Central memory CD8-positive, alpha-beta T cell (primary cell): ENCODE results near the gene COMP.
A peak's percentile ranks its signal among the peaks of the same experiment; 100 is the strongest.

Experiments
- ATAC-seq: fragments of 150-1000 bp; cut with Tn5 transposase; replicated peaks from 2 replicates; pipeline ENCODE4 v1.10.0; 2022; ENCODE audit warnings: mild to moderate bottlenecking, moderate FRiP score, moderate number of reproducible peaks; ENCODE audit not compliant: poor library complexity, severe bottlenecking; ENCODE audit errors: extremely low read depth
- DNase-seq, 2 donors: peaks; one replicate each; pipeline ENCODE4 v3.0.0; 2021; ENCODE audit warnings: low spot score in 2 of 2
- H3K27ac Mint-ChIP-seq: one replicate; pipeline ENCODE4 v1.8.0; 2022; ENCODE audit warnings: low read depth, mild to moderate bottlenecking, moderate library complexity, mixed read lengths
- H3K27me3 Mint-ChIP-seq: one replicate; pipeline ENCODE4 v1.8.0; 2022; ENCODE audit warnings: mixed read lengths
- H3K36me3 Mint-ChIP-seq: one replicate; pipeline ENCODE4 v1.8.0; 2022; ENCODE audit warnings: mild to moderate bottlenecking, moderate library complexity, mixed read lengths; ENCODE audit not compliant: insufficient read depth
- H3K4me1 Mint-ChIP-seq: one replicate; pipeline ENCODE4 v1.8.0; 2022; ENCODE audit warnings: mixed read lengths
- H3K4me3 Mint-ChIP-seq: one replicate; pipeline ENCODE4 v1.8.0; 2022; ENCODE audit warnings: mild to moderate bottlenecking, moderate library complexity, mixed read lengths
- H3K9me3 Mint-ChIP-seq: one replicate; pipeline ENCODE4 v1.8.0; 2022; ENCODE audit warnings: mixed read lengths

The COMP gene

GRCh38 chr19:18790566-18791314, at the start of gene COMP:
TSS of gene COMP (minus strand) at chr19:18791305. CDS start at chr19:18791269, 36 bp downstream.
- no peak for ATAC-seq
- DNase-seq: no peak
- H3K27me3 Mint-ChIP-seq: peaks cover 91% of the 10 kb centered on the region
- H3K9me3 Mint-ChIP-seq: no peaks in the 10 kb centered on the region
- no peak within 1 kb of the TSS for H3K27ac Mint-ChIP-seq
- peak within 1 kb of the TSS; percentile 70 for H3K4me3 Mint-ChIP-seq
- peaks cover 38% of the 10 kb centered on the region for H3K4me1 Mint-ChIP-seq
- peaks cover 6% of the 10 kb centered on the region for H3K36me3 Mint-ChIP-seq

GRCh38 chr19:18840288-18841267, 49.5 kb upstream of the COMP start:
- Mint-ChIP-seq H3K4me1 (peaks cover 89% of the 10 kb centered on the region), H3K9me3 (no peaks in the 10 kb centered on the region), H3K4me3 (peak overlapping the region; percentile 51), H3K36me3 (peaks cover 38% of the 10 kb centered on the region), H3K27ac (peak overlapping the region; percentile 65), H3K27me3 (no peaks in the 10 kb centered on the region)
- DNase-seq (no peak), ATAC-seq (no peak)

GRCh38 chr19:18839465-18840287, 48.6 kb upstream of the COMP start:
- peak overlapping the region; percentile 51 for H3K4me3 Mint-ChIP-seq
- ATAC-seq: no peak

GRCh38 chr19:18834644-18834984, 43.5 kb upstream of the COMP start:
- DNase-seq (no peak), ATAC-seq (no peak)
- Mint-ChIP-seq H3K4me3 (peak overlapping the region; percentile 95), H3K36me3 (peaks cover 42% of the 10 kb centered on the region), H3K4me1 (peaks cover 63% of the 10 kb centered on the region), H3K27me3 (no peaks in the 10 kb centered on the region), H3K27ac (peak overlapping the region; percentile 90), H3K9me3 (no peaks in the 10 kb centered on the region)

More at GRCh38 chr19:18839465-18840287, 48.6 kb upstream of the COMP start:
- H3K36me3 Mint-ChIP-seq: peaks cover 45% of the 10 kb centered on the region
- no peak for DNase-seq
- H3K9me3 Mint-ChIP-seq: no peaks in the 10 kb centered on the region
- H3K27ac Mint-ChIP-seq: peak overlapping the region; percentile 65
- H3K27me3 Mint-ChIP-seq: no peaks in the 10 kb centered on the region
- peaks cover 86% of the 10 kb centered on the region for H3K4me1 Mint-ChIP-seq

- H3K27ac Mint-ChIP-seq: peak overlapping the region; percentile 90
- peaks cover 40% of the 10 kb centered on the region for H3K36me3 Mint-ChIP-seq
- peaks cover 58% of the 10 kb centered on the region for H3K4me1 Mint-ChIP-seq
- DNase-seq: no peak
- H3K4me3 Mint-ChIP-seq: peak overlapping the region; percentile 95
- no peaks in the 10 kb centered on the region for H3K9me3 Mint-ChIP-seq
- no peaks in the 10 kb centered on the region for H3K27me3 Mint-ChIP-seq
- no peak for ATAC-seq
These were observed 42.9 kb upstream of the COMP start for GRCh38 chr19:18833849-18834643.

GRCh38 chr19:18833141-18833476, 42.0 kb upstream of the COMP start:
- peak overlapping the region; percentile 95 for H3K4me3 Mint-ChIP-seq
- no peak for DNase-seq

GRCh38 chr19:18832306-18833140, 41.4 kb upstream of the COMP start:
- DNase-seq: no peak
- ATAC-seq: peak; percentile 48
- no peaks in the 10 kb centered on the region for H3K9me3 Mint-ChIP-seq

More at GRCh38 chr19:18833141-18833476, 42.0 kb upstream of the COMP start:
- Mint-ChIP-seq H3K27ac (peak overlapping the region; percentile 90), H3K4me1 (peaks cover 51% of the 10 kb centered on the region), H3K27me3 (peaks cover under 1% of the 10 kb centered on the region), H3K36me3 (peaks cover 35% of the 10 kb centered on the region), H3K9me3 (no peaks in the 10 kb centered on the region)
- no peak for ATAC-seq

GRCh38 chr19:18831524-18832305, 40.6 kb upstream of the COMP start, which contains the start of gene UPF1:
TSS of gene UPF1 (plus strand) at chr19:18831959. CDS start at chr19:18832210, 251 bp downstream.
- peak within 1 kb of the TSS; percentile 90 for H3K27ac Mint-ChIP-seq
- peaks cover 11% of the 10 kb centered on the region for H3K27me3 Mint-ChIP-seq
- peaks cover 39% of the 10 kb centered on the region for H3K4me1 Mint-ChIP-seq
- DNase-seq (peak; percentile 89 to 92), ATAC-seq (peak; percentile 88)
- peaks cover 27% of the 10 kb centered on the region for H3K36me3 Mint-ChIP-seq
- H3K9me3 Mint-ChIP-seq: no peaks in the 10 kb centered on the region
- H3K4me3 Mint-ChIP-seq: peak within 1 kb of the TSS; percentile 95

More at GRCh38 chr19:18832306-18833140, 41.4 kb upstream of the COMP start:
- peaks cover 31% of the 10 kb centered on the region for H3K36me3 Mint-ChIP-seq
- peaks cover 7% of the 10 kb centered on the region for H3K27me3 Mint-ChIP-seq
- H3K27ac Mint-ChIP-seq: peak overlapping the region; percentile 90
- H3K4me3 Mint-ChIP-seq: peak overlapping the region; percentile 95
- peaks cover 45% of the 10 kb centered on the region for H3K4me1 Mint-ChIP-seq

GRCh38 chr19:18830488-18830887, 39.4 kb upstream of the COMP start:
- Mint-ChIP-seq H3K36me3 (peaks cover 18% of the 10 kb centered on the region), H3K4me1 (peaks cover 28% of the 10 kb centered on the region), H3K27me3 (peaks cover 11% of the 10 kb centered on the region), H3K4me3 (no peak overlapping the region), H3K27ac (no peak overlapping the region), H3K9me3 (no peaks in the 10 kb centered on the region)
- ATAC-seq: no peak
- DNase-seq: no peak

- peaks cover 11% of the 10 kb centered on the region for H3K27me3 Mint-ChIP-seq
- peaks cover 13% of the 10 kb centered on the region for H3K4me1 Mint-ChIP-seq
- H3K9me3 Mint-ChIP-seq: no peaks in the 10 kb centered on the region
- no peak for DNase-seq
- peaks cover 9% of the 10 kb centered on the region for H3K36me3 Mint-ChIP-seq
- H3K27ac Mint-ChIP-seq: no peak overlapping the region
- no peak for ATAC-seq
- H3K4me3 Mint-ChIP-seq: no peak overlapping the region
These were observed 37.7 kb upstream of the COMP start for GRCh38 chr19:18828786-18829185.
